GM13977 (cell line): ENCODE results near the gene SAFB2.

Source experiments
- DNase-seq: peaks from one replicate; pipeline ENCODE4 v3.0.0; 2012; ENCODE audit warnings: low spot score
- CTCF ChIP-seq: IDR thresholded peaks from 2 replicates; pipeline ENCODE4 v1.5.1; 2012; ENCODE audit warnings: mild to moderate bottlenecking, control low read depth; ENCODE audit not compliant: insufficient read depth; ENCODE audit errors: extremely low read depth, missing control alignments
- in situ Hi-C: fragments of 300-500 bp; cut with MboI; formaldehyde crosslinking; loops from one replicate; pipeline ENCODE4 v1.12.0; 2022; ENCODE audit warnings: low sequenced_read_pairs, low pct_unique_long_range_greater_than_20kb, mixed read lengths, inconsistent platforms; ENCODE audit not compliant: unreplicated experiment

Gene SAFB2

DNA sequence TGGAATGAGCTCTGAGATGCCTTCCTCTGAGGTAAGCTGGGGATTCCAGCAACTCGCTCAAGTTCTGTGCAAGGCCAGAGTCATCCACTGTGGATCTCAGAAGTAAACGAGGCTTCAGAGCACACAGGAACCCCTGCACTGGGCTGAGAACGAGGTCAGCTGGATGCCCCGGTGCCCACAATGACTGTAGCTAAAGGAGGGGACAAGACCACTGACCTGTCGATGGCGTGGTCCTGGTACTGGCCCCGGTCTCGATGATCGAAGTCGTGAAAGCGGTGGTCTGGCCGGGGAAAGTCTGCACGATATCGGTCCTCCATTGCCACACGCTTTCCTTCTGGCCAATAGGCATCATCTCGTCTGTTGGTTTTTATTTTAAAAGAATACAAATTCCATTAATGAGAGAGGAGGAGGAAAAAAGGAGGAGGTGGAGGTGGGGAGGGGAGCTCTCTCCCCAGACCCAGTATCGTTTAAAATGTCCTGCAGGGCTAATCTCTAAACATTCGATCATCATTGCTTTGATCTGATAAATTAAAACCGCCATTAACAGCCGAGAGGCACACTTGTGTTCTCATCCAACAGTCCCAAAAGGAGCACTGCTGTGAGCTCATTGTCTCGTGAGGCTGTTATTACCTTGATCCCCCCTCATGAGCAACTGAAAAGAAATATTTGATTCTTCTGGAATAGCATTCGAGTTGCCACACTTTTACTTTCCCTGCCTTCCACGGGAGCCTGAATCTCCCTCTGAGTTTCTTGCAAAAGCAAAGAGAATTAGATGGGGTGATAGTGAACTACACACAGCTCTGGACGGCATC, 29.8 kb downstream of the SAFB2 start:
- in situ Hi-C loops = no loop called here
- no peak for DNase-seq
- no peak for TF ChIP-seq CTCF

DNA sequence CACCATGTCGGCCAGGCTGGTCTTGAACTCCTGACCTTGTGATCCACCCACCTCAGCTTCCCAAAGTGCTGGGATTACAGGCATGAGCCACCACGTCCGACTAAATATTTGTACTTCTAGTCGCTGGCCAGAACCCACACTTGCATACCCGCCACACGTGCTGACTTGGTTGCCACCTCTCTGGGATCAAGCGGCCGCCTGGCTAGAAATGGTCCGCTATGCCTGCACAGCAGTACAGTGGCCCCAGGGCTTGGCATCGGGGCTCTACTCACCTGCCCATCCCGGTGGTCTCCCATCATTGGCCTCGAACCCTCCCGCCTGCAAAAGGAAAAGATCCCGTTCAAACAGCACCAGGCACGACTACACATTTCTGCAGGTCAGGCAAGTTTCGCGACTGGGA, 31.1 kb downstream of the SAFB2 start:
- in situ Hi-C loops = no loop called here
- no peak for TF ChIP-seq CTCF
- no peak for DNase-seq

DNA sequence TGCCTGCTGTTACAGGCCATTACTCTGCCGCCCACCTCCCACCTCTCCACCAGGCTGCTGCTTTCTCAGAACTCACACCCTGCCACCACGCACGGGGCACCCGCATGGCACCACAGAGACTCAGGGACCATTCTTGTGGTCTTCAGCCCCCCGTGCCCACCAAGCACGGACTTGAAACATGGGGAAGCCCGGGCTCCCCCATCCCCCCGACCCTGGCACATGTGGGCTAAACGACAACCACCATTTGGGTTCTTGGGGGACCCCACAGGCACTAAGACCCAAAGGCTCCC, 31.8 kb downstream of the SAFB2 start:
- DNase-seq = no peak
- TF ChIP-seq CTCF = no peak
- in situ Hi-C loops = no loop called here

DNA sequence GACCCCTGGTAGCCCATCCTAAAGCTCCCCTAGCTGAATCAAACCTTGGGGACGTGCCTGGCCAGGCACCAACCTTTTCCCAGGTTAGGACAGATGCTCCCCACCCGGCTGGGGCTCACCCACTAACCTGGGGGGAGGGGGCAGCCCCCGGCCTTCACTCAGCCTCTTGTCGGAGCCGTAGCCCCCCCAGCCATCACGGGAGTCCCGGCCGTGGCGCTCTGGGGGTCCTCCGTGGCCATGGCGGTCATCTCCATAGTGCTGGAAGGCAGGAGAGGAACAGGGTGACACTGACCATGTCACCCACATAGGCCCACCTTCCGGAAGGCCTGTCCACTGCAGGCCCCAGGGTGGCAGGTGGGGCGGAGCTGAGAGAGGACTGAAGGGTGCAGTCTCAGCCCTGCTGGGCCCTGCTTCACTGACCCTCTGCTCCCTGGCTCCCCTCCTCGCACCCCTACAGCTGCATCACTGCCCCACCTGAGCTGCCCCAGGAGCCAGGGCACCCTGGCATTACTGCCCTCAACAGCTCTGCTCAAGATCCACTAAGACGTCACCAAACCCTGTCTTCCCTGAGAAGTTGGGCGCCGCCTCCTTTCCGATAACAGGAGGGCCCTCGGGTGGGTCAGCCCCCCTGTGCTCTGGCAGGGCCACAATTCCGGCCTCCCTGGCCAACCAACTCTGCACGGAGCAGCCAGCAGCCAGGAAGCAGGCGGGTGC, 32.3 kb downstream of the SAFB2 start:
- DNase-seq = no peak
- in situ Hi-C loops = no loop called here
- no peak for TF ChIP-seq CTCF

- no peak for DNase-seq
- TF ChIP-seq CTCF = no peak
- in situ Hi-C loops = no loop called here
These were observed 33.5 kb downstream of the SAFB2 start for GRCh38 chr19:5588906-5589676.

DNA sequence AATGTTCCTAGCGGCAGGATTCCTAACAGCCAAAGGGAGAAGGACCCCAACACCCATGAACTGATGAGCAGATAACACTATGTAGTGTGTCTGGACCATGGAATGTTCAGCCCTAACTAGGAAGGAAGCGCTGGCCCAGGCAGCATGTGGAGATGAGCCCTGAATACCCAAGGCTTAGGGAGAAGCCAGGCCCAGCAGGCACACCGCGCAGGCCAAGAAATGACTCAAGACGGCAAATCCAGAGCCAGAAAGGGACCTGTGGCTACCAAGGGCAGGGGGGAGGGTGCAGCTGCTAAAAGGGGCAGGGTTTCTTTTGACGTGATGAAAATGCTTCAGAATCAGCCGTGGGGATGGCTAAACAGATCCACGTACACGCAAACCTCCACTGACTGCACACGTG, 34.1 kb downstream of the SAFB2 start:
- in situ Hi-C loops = no loop called here

More for the DNA sequence above, 34.1 kb downstream of the SAFB2 start:
- TF ChIP-seq CTCF = no peak
- no peak for DNase-seq
